ENCODE data around the gene FMO4. TPM values are rescaled to one million over a fixed set of nuclear protein-coding genes. Genes with fewer than 3 reads are reported as not detected.

Gene FMO4
- total RNA-seq, 6 experiments from 2014 or later = 0.36 to 1.9 (median 0.88) TPM

- Mint-ChIP-seq H3K27me3 (ENCODE audit: insufficient read depth) (peaks cover 9% of the 10 kb centered on the region), H3K4me1 (ENCODE audit: low read depth) (peaks cover 28% of the 10 kb centered on the region), H3K27ac (no peak overlapping the region), H3K36me3 (ENCODE audit: low read depth) (no peaks in the 10 kb centered on the region; the same call in 1 of the 2 replicates), H3K4me3 (no peak overlapping the region), H3K9me3 (peaks cover 13% of the 10 kb centered on the region)
- no peak for TF ChIP-seq CTCF (IDR thresholded peaks at IDR 0.05)
- DNase-seq = no peak
Measured at GRCh38 chr1:171299342-171299741, 14.6 kb upstream of the FMO4 start.

- Mint-ChIP-seq H3K4me3 (no peak overlapping the region), H3K27ac (no peak overlapping the region), H3K4me1 (ENCODE audit: low read depth) (peaks cover 18% of the 10 kb centered on the region), H3K9me3 (peaks cover 13% of the 10 kb centered on the region), H3K36me3 (ENCODE audit: low read depth) (no peaks in the 10 kb centered on the region; the same call in 1 of the 2 replicates), H3K27me3 (ENCODE audit: insufficient read depth) (peaks cover 11% of the 10 kb centered on the region)
- no peak for TF ChIP-seq CTCF (IDR thresholded peaks at IDR 0.05)
- DNase-seq = no peak
Measured at GRCh38 chr1:171300401-171300800, 13.6 kb upstream of the FMO4 start.

GRCh38 chr1:171310661-171311087 lies 3.3 kb upstream of the FMO4 start:
- no peaks in the 10 kb centered on the region for H3K36me3 Mint-ChIP-seq (ENCODE audit: low read depth)
- DNase-seq = no peak
- no peaks in the 10 kb centered on the region for H3K9me3 Mint-ChIP-seq
- no peak for TF ChIP-seq CTCF (IDR thresholded peaks at IDR 0.05)
- no peak overlapping the region for H3K4me3 Mint-ChIP-seq
- peaks cover 14% of the 10 kb centered on the region for H3K4me1 Mint-ChIP-seq (ENCODE audit: low read depth)
- H3K27ac Mint-ChIP-seq = no peak overlapping the region
- H3K27me3 Mint-ChIP-seq (ENCODE audit: insufficient read depth) = peaks cover 6% of the 10 kb centered on the region

GRCh38 chr1:171311771-171312558 lies 2.0 kb upstream of the FMO4 start:
- peaks cover 14% of the 10 kb centered on the region for H3K4me1 Mint-ChIP-seq (ENCODE audit: low read depth)
- peaks cover 6% of the 10 kb centered on the region for H3K27me3 Mint-ChIP-seq (ENCODE audit: insufficient read depth)
- DNase-seq = no peak
- no peak overlapping the region for H3K27ac Mint-ChIP-seq
- no peak overlapping the region for H3K4me3 Mint-ChIP-seq
- H3K9me3 Mint-ChIP-seq = no peaks in the 10 kb centered on the region
- no peak for TF ChIP-seq CTCF (IDR thresholded peaks at IDR 0.05)
- H3K36me3 Mint-ChIP-seq (ENCODE audit: low read depth) = no peaks in the 10 kb centered on the region

- peak overlapping the region; percentile 45; the same call in 1 of the 2 replicates for H3K4me3 Mint-ChIP-seq
- no peaks in the 10 kb centered on the region for H3K9me3 Mint-ChIP-seq
- H3K27me3 Mint-ChIP-seq (ENCODE audit: insufficient read depth) = peaks cover 6% of the 10 kb centered on the region; the same call in 1 of the 2 replicates
- H3K36me3 Mint-ChIP-seq (ENCODE audit: low read depth) = no peaks in the 10 kb centered on the region
- no peak for DNase-seq
- peak overlapping the region; percentile 45; the same call in 1 of the 2 replicates for H3K27ac Mint-ChIP-seq
- H3K4me1 Mint-ChIP-seq (ENCODE audit: low read depth) = peaks cover 14% of the 10 kb centered on the region
- TF ChIP-seq CTCF (IDR thresholded peaks at IDR 0.05) = no peak
Measured at GRCh38 chr1:171313319-171313834, 606 bp upstream of the FMO4 start.
